Putamen (tissue), 1 donor: Measurements from ENCODE around the gene PPP1CB.
"Not testable (repeated sequence)": the region's sequence is repeated elsewhere in the genome, so short reads cannot be mapped to it uniquely, and the experiment has no call there.

ENCODE experiments used
- DNase-seq: peaks from one replicate; pipeline ENCODE4 v3.0.0-alpha.2; 2016; ENCODE audit warnings: low spot score

Gene PPP1CB

DNA sequence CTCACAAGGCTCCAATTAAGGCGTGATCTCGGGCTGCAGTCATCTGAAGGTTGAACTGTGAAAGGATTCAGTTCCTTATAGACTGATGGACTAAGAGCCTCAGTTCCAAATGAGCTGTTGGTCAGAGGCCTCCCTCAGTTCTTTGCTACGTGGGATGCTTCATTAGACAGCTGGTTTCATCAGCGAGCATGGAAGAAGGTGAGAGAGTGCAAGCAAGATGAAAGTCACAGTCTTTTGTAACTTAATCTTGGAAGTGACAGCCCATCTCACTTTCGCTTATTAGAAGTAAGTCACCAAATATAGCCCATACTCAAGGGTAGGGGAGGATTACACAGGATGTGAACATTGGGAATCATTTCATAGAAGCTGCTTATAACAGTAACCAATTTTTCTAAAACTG lies 26.8 kb downstream of the PPP1CB start:
- no peak for DNase-seq

GRCh38 chr2:28779001-28779400 lies 27.4 kb downstream of the PPP1CB start:
- no peak for DNase-seq

DNA sequence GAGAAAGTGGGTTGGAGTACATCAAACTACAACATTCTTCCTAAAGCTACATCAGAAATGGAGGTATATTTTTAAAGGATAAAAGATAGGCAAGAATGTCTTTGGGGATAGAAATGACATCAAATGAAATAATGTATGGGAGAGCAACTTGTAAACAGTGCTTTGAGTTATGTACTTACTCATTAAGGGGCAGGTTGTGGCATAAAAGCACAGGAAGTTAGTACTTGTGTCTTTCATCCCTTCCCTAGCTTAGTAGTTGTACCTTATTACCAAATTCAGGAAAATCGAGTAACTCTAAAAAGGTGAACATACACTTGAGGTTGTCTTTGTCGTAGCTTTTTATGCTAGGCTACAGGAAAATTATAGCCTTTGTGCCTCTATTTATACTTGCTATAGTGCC lies 28.9 kb downstream of the PPP1CB start:
- no peak for DNase-seq

DNA sequence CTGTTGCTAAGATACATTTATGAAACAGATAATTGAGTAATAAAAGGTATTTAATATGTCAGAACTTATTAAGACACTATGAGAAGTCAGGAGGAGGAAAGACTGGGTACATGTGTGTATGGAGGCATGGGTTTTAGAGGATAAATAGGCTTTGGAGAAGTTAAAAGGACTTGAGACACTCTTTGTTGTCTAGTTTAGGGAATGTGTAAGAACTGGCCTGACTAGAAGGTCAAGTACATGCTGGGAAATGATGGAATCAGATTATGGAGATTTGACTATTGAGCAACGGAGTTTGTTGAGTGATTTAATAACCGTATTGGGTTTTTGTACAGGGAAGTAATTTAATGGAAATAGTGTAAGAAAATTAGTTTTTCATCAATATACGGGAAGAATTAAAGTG lies 30.8 kb downstream of the PPP1CB start:
- DNase-seq = no peak

DNA sequence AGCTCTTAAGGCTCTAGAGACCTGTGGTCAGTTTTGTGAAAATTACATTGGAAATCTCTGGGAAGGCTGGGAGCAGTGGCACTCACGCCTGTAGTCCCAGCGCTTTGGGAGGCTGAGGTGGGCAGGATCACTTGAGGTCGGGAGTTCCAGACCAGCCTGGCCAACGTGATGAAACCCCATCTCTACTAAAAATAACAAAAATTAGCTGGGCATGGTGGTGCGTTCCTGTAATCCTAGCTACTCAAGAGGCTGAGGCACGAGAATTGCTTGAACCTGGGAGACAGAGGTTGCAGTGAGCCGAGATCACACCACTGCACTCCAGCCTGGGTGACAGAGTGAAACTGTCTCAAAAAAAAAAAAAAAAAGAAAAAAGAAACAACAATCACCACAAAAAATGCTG lies 32.9 kb downstream of the PPP1CB start:
- DNase-seq = not testable (repeated sequence)

DNA sequence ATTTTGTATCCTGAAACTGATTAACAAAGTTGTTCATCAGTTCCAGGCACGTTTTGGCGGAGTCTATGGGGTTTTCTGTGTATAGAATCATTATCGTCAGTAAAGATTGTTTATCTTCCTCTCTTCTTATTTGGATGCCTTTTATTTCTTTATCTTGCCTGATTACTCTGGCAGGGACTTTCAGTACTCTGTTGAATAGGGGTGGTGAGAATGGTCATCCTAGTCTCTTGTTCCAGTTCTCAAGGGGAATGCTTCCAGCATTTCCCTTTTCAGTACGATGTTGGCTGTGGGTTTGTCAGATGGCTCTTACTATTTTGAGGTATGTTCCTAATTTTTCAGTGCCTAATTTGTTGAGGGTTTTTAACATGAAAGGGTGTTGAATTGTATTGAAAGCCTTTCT lies 45.0 kb downstream of the PPP1CB start:
- no peak for DNase-seq

DNA sequence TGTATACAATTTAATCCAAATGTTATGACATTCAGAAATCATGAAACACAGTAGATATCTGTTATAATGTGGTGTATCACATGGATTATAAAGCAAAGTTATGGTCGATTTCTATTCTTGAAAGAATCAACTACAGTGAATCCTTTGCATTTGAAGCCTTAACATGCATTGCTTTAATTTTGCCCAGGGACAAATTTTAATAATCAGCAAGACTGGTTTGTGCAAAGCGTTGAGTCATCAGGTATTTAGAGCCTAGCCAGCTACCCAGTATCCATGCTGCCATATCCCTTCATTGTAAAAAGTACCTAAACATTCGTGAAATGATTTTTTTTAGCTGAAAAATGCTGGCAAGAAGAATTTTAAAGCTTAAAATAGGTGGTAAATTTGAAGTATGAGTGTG lies 50.1 kb downstream of the PPP1CB start:
- DNase-seq = no peak

DNA sequence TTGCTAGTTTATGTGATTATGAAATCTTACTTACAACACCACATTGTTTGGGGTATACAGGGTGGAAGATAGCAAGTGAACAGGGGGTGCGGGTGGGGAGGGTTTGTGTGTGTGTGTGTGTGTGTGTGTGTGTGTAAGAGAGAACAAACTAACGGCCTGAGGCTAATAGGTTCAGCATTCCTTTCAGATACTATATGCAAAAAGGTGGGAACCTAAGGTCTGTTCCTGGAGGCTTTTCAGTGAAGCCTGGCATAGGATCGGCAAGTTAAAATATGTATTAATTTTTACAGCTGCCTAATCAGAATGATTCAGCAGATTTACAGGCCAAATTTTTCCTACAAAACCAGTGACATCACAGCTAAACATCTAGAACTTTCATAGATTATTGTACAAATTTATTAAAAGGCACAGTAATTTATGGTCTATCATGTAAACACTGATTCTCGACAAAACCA lies 51.4 kb downstream of the PPP1CB start:
- no peak for DNase-seq

GRCh38 chr2:28809927-28810326 lies 58.3 kb downstream of the PPP1CB start:
- DNase-seq = no peak

GRCh38 chr2:28810384-28811285 lies 59.0 kb downstream of the PPP1CB start, which contains the start of gene SPDYA:
Gene SPDYA (plus strand): TSS chr2:28810834. CDS start chr2:28816015, 5,181 bp downstream.
- peak; percentile 39 for DNase-seq

GRCh38 chr2:28818053-28818452 lies 66.4 kb downstream of the PPP1CB start:
- DNase-seq = no peak

GRCh38 chr2:28821295-28821958 lies 69.8 kb downstream of the PPP1CB start:
- peak; percentile 13 for DNase-seq

DNA sequence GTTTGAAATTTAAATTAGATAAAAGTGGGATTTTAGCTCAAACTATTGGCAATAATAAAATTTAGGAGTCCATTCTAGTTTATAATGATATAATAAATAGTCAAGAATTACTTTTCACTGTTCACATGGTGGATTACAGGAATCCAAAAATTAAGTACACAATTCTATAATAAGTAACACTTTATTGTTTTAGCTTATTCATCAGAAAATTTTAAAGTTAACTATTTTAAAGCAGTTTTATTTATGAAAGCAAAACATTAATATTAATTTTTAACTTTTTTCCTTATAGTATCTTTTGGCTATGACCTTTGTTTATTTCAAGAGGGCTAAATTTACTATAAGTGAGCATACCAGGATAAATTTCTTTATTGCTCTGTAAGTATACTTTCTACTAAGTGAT lies 70.4 kb downstream of the PPP1CB start:
- no peak for DNase-seq

- DNase-seq = no peak
These were observed 72.6 kb downstream of the PPP1CB start for GRCh38 chr2:28824207-28824606.

- no peak for DNase-seq
These were observed 73.2 kb downstream of the PPP1CB start for GRCh38 chr2:28824870-28825269.

GRCh38 chr2:28828382-28828781 lies 76.8 kb downstream of the PPP1CB start:
- DNase-seq = no peak

DNA sequence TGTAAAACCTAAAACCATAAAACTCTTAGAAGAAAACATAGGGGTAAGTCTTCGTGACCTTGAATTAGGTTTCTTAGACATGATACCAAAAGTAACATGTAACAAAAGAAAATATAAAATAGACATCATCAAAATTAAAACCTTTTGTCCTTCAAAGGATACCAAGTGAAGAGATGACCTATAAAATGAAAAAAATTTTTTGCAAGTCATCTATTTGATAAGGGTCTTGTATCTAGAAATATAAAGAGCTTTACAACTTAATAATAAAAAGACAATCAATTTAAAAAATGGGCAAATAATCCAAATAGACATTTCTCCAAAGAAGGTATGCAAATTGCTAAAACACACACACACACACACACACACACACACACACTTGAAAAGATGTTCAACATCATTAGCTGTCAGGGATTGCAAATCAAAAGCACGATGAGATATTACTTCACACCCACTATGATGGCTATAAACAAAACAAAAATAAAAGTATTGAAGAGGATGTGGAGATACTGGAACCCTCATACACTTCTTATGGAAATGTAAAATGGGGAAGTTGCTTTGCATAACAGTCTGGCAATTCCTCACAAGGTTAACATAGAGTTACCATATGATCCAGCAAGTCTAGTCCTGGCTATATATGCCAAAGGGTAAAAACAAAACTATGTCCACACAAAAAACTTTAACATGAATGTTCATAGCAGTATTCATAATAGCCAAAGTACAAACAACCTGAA lies 82.3 kb downstream of the PPP1CB start:
- DNase-seq = no peak

- no peak for DNase-seq
These were observed 84.2 kb downstream of the PPP1CB start for GRCh38 chr2:28835781-28836180.

- no peak for DNase-seq
These were observed 87.3 kb downstream of the PPP1CB start for GRCh38 chr2:28838971-28839370.

- no peak for DNase-seq
These were observed 90.4 kb downstream of the PPP1CB start for GRCh38 chr2:28842042-28842441.
